Fibroblast of pulmonary artery (primary cell): Measurements from ENCODE around the gene C11orf21.

Source experiments
- DNase-seq: peaks from one replicate; pipeline ENCODE4 v3.0.0-alpha.2; 2010; ENCODE audit warnings: low read depth
- H3K4me3 ChIP-seq: replicated peaks from 2 replicates; pipeline ENCODE4 v1.5.1; 2011; ENCODE audit warnings: low read depth, mild to moderate bottlenecking, control low read depth, low read length, moderate library complexity
- CTCF ChIP-seq: IDR thresholded peaks from 2 replicates; pipeline ENCODE4 v1.5.1; 2011; ENCODE audit warnings: mild to moderate bottlenecking, control low read depth, low read length, inconsistent platforms; ENCODE audit errors: missing control alignments

The C11orf21 gene

DNA sequence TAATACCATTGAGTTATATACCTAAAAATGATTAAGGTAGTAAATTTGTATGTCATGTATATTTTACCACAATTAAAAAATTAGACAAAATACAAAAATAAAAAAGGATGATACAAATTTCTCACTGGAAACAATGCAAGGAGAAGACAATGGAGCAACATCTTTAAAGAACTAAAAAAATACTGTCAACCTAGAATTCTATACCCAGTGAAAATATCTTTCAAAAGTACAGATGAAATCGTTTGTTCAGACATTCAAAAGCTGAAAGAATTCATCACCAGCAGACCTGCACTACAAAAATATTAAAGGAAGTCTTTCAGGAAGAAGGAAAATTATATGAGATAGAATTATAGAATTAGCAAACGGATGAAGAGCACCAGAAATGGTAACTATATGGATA is 21.5 kb downstream of the C11orf21 start:
- no peak overlapping the region for H3K4me3 ChIP-seq
- TF ChIP-seq CTCF: no peak
- DNase-seq: no peak

GRCh38 chr11:2277933-2278523 is 23.7 kb downstream of the C11orf21 start:
- no peak for TF ChIP-seq CTCF
- H3K4me3 ChIP-seq: no peak overlapping the region
- no peak for DNase-seq

GRCh38 chr11:2277008-2277346 is 24.7 kb downstream of the C11orf21 start:
- TF ChIP-seq CTCF: no peak
- no peak for DNase-seq
- H3K4me3 ChIP-seq: no peak overlapping the region

DNA sequence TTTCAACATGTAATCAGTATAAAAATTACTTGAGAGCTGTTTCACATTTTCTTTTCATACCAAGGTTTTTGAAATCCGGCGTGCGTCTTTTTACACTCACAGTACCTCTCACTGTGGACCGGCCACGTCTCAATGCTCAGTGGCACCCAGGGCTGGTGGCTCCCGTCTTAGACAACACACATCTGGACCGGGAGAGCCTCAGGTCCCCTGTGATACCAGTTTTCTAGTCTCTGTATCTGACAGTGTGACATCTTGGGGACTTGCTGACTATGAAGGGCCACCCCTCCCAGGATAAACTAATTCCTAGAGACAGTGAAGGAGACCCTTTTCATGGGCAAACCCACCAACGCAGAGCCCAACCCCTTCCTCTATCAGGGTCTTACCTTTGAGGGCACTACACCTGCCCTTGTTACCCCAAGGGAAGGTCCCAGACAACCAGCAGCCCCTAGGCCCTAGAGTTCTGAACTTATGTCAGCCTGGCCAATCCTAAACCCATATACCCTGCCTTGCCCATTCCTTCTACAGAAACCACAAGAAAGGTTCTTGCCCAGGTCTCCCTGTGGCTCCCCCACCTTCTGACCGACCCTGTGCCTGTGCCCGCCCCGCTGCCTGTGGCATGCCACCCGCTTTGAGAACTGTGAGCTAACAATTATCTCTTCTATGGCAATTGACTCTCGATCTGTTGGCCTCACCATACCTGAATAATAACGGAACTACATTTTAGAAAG is 25.3 kb downstream of the C11orf21 start:
- TF ChIP-seq CTCF: no peak
- no peak for DNase-seq
- no peak overlapping the region for H3K4me3 ChIP-seq

- DNase-seq: no peak
- H3K4me3 ChIP-seq: no peak overlapping the region
- no peak for TF ChIP-seq CTCF
Observed at GRCh38 chr11:2275334-2276279, 26.1 kb downstream of the C11orf21 start.

GRCh38 chr11:2273771-2274170 is 27.9 kb downstream of the C11orf21 start:
- no peak overlapping the region for H3K4me3 ChIP-seq
- DNase-seq: no peak
- TF ChIP-seq CTCF: no peak
